B cell (primary cell): ENCODE measurements around the gene FITM1. TPM values are rescaled to one million over a fixed set of nuclear protein-coding genes. Genes with fewer than 3 reads are reported as not detected.

Experiments
- ATAC-seq: fragments of 200-7000 bp; cut with Tn5 transposase; one replicate; pipeline ENCODE4 v1.10.0; 2021; ENCODE audit warnings: low read depth, mild to moderate bottlenecking, moderate number of reproducible peaks, moderate library complexity
- CTCF ChIA-PET: fragments of 350-600 bp; sonication (Branson Sonifier 250); formaldehyde crosslinking; loops from one replicate; lab custom pipeline; 2021; ENCODE audit warnings: antibody characterized with exemption, inconsistent platforms; lab: Charles Lee
- POLR2A ChIA-PET: fragments of 350-600 bp; sonication (Branson Sonifier 250); formaldehyde crosslinking; loops from one replicate; lab custom pipeline; 2021; ENCODE audit warnings: antibody characterized with exemption; lab: Charles Lee
- DNase-seq: peaks from one replicate; pipeline ENCODE4 v3.0.0; 2013
- H2AFZ ChIP-seq: 2 replicates; pipeline ENCODE4 v1.6.1; 2012; ENCODE audit warnings: mild to moderate bottlenecking, low read depth, low read length; ENCODE audit not compliant: insufficient read depth, poor library complexity, severe bottlenecking
- H3K27ac ChIP-seq, 2 donors: 1 replicate in 1 of 2; 2 replicates in 1 of 2; pipeline ENCODE4 v1.5.1; 2012 to 2013; ENCODE audit warnings: low read length in 2 of 2, mild to moderate bottlenecking in 2 of 2, moderate library complexity in 1 of 2
- H3K27me3 ChIP-seq, 4 experiments: fragments of 200-600 bp in 1 of 4; sonication (generic) in 1 of 4; replicated peaks in 1 of 4; 1 replicate in 2 of 4; 2 replicates in 2 of 4; pipeline versions ENCODE4 v1.6.1 to v1.7.0; 2013 to 2016; ENCODE audit warnings: low read length in 3 of 4, mild to moderate bottlenecking in 2 of 4, mixed read lengths in 1 of 4, moderate library complexity in 1 of 4; ENCODE audit not compliant: insufficient read depth in 4 of 4, control insufficient read depth in 3 of 4; ENCODE audit errors: control extremely low read depth in 1 of 4
- H3K36me3 ChIP-seq, 2 experiments: replicated peaks in 1 of 2; 1 replicate in 1 of 2; 2 replicates in 1 of 2; pipeline versions ENCODE4 v1.6.1 to v1.7.1; 2013; ENCODE audit warnings: low read length in 1 of 2; ENCODE audit not compliant: insufficient read depth in 2 of 2, control insufficient read depth in 1 of 2; ENCODE audit errors: control extremely low read depth in 1 of 2, extremely low read depth in 1 of 2
- H3K4me1 ChIP-seq, 2 donors: fragments of 200-600 bp in 1 of 2; sonication (generic) in 1 of 2; 1 replicate in 1 of 2; 2 replicates in 1 of 2; pipeline versions ENCODE4 v1.5.1 to v1.6.1; 2013 to 2017; ENCODE audit warnings: low read length in 2 of 2; ENCODE audit not compliant: control insufficient read depth in 2 of 2, insufficient read depth in 2 of 2
- H3K4me2 ChIP-seq: replicated peaks from 2 replicates; pipeline ENCODE3; 2012; ENCODE audit warnings: mild to moderate bottlenecking, low read depth, low read length; ENCODE audit not compliant: poor library complexity, severe bottlenecking
- H3K4me3 ChIP-seq, 5 experiments: fragments of 200-600 bp in 1 of 5; sonication (generic) in 1 of 5; 1 replicate in 3 of 5; 2 replicates in 2 of 5; pipeline versions ENCODE4 v1.5.1 to v1.7.0; 2011 to 2016; ENCODE audit warnings: low read length in 4 of 5, mild to moderate bottlenecking in 4 of 5, low read depth in 2 of 5, control low read depth in 1 of 5, moderate library complexity in 1 of 5; ENCODE audit not compliant: insufficient read depth in 1 of 5; ENCODE audit errors: control extremely low read depth in 1 of 5, extremely low read depth in 1 of 5
- H3K79me2 ChIP-seq: fragments of 200-600 bp; sonication (generic); one replicate; pipeline ENCODE4 v1.6.0; 2016; ENCODE audit warnings: low read length; ENCODE audit not compliant: control insufficient read depth, insufficient read depth
- H3K9ac ChIP-seq: fragments of 200-600 bp; sonication (generic); 2 replicates; pipeline ENCODE4 v1.6.1; 2017; ENCODE audit warnings: mild to moderate bottlenecking, low read length, moderate library complexity
- H3K9me3 ChIP-seq, 3 donors: one replicate each; pipeline versions ENCODE4 v1.6.1 to v1.7.1; 2013; ENCODE audit warnings: low read length in 2 of 3; ENCODE audit not compliant: control insufficient read depth in 2 of 3, insufficient read depth in 1 of 3; ENCODE audit errors: control extremely low read depth in 1 of 3
- H4K20me1 ChIP-seq: 2 replicates; pipeline ENCODE4 v1.6.0; 2012; ENCODE audit warnings: mild to moderate bottlenecking, low read length; ENCODE audit not compliant: insufficient read depth, control insufficient read depth, poor library complexity, severe bottlenecking
- H3K27ac Mint-ChIP-seq: one replicate; pipeline ENCODE4 v1.8.0; 2021; ENCODE audit warnings: mixed read lengths
- H3K27me3 Mint-ChIP-seq: one replicate; pipeline ENCODE4 v1.8.0; 2021; ENCODE audit warnings: mixed read lengths
- H3K4me1 Mint-ChIP-seq: one replicate; pipeline ENCODE4 v1.8.0; 2021; ENCODE audit warnings: mixed read lengths
- H3K4me3 Mint-ChIP-seq: one replicate; pipeline ENCODE4 v1.8.0; 2021; ENCODE audit warnings: mixed read lengths
- H3K9me3 Mint-ChIP-seq: one replicate; pipeline ENCODE4 v1.8.0; 2022; ENCODE audit warnings: mixed read lengths; ENCODE audit not compliant: insufficient read depth
- CTCF ChIP-seq: fragments of 200-600 bp; IDR thresholded peaks from one replicate; pipeline ENCODE4 v1.8.0; 2022; ENCODE audit warnings: antibody characterized with exemption, mild to moderate bottlenecking
- EZH2 ChIP-seq: IDR thresholded peaks from 2 replicates; pipeline ENCODE4 v1.6.1; 2012; ENCODE audit warnings: borderline replicate concordance, low read depth, mild to moderate bottlenecking, moderate library complexity, low read length; ENCODE audit not compliant: insufficient read depth, poor library complexity, severe bottlenecking
- WGBS: methylation state at CpG from one replicate; pipeline ENCODE4 v1.1.5; 2013; ENCODE audit warnings: missing lambda C conversion rate; ENCODE audit not compliant: insufficient coverage; 5-methylcytosine and 5-hydroxymethylcytosine counted together
- intact Hi-C: fragments of 100-400 bp; cut with micrococcal nuclease; formaldehyde crosslinking; loops from one replicate; pipeline ENCODE4 v1.10.0; 2022
- polyA minus RNA-seq: library from RNA; depleted of rRNA, polyadenylated mRNA; stranded (reverse); fragments of >200 nt; gene quantifications from 2 replicates; pipeline ENCODE4 v1.2.3, GENCODE V29; 2012
- polyA plus RNA-seq: library from polyadenylated mRNA; depleted of rRNA; stranded (reverse); fragments of >200 nt; gene quantifications from 2 replicates; pipeline ENCODE4 v1.2.3, GENCODE V29; 2012
- total RNA-seq, 2 donors: library from RNA; stranded (reverse); fragments of 120-200 nt in 1 of 2; gene quantifications; 1 replicate in 1 of 2; 2 replicates in 1 of 2; pipeline versions ENCODE4 v1.2.3 to v1.2.4, GENCODE V29; 2013 to 2022

FITM1 gene
- 2.6 and 3.6 TPM in 2 replicates for total RNA-seq
- 5.9 TPM for total RNA-seq (2013)
- polyA plus RNA-seq, result 3.3 and 4.6 TPM in 2 replicates
- polyA minus RNA-seq, result 3.4 and 6.3 TPM in 2 replicates

- Mint-ChIP-seq H3K27ac (no peak within 1 kb of the TSS), H3K9me3 (no peaks in the 10 kb centered on the region), H3K4me1 (peaks cover 24% of the 10 kb centered on the region), H3K4me3 (no peak within 1 kb of the TSS), H3K27me3 (no peaks in the 10 kb centered on the region)
- Histone ChIP-seq H3K4me2 (no peak within 1 kb of the TSS), H3K27me3 (no peaks in the 10 kb centered on the region), H4K20me1 (no peaks in the 10 kb centered on the region), H3K9ac (no peak within 1 kb of the TSS), H3K79me2 (peaks cover 9% of the 10 kb centered on the region), H2AFZ (no peak within 1 kb of the TSS), H3K9me3 (no peaks in the 10 kb centered on the region), H3K36me3 (no peaks in the 10 kb centered on the region), H3K4me1 (peaks cover 22 to 23% of the 10 kb centered on the region in 2 donors), H3K27ac (no peak within 1 kb of the TSS), H3K4me3 (no peak within 1 kb of the TSS)
- intact Hi-C loops, result no loop called here
- ATAC-seq (no peak), DNase-seq (no peak)
- 94% methylated on average over 5 of the region's 5 CpGs for WGBS
- TF ChIP-seq EZH2, result no peak
- TF ChIP-seq CTCF, result no peak
- ChIA-PET CTCF (no interaction called here), POLR2A (no interaction called here)
Observed at GRCh38 chr14:24130380-24130716, at the start of gene FITM1. Gene FITM1, plus strand, starts transcription at chr14:24130659. Its CDS starts 905 bp downstream, at chr14:24131564.

- Histone ChIP-seq H3K27me3 (no peaks in the 10 kb centered on the region), H3K9ac (peak overlapping the region; percentile 68), H3K4me1 (peaks cover 19 to 24% of the 10 kb centered on the region in 2 donors), H3K79me2 (peaks cover 9% of the 10 kb centered on the region), H2AFZ (peak overlapping the region; percentile 77), H3K9me3 (no peaks in the 10 kb centered on the region), H3K4me2 (peak overlapping the region; percentile 92), H3K36me3 (no peaks in the 10 kb centered on the region), H3K27ac (peak overlapping the region; percentile 75 to 77), H3K4me3 (peak overlapping the region; percentile 48 to 78 (median 64)), H4K20me1 (no peaks in the 10 kb centered on the region)
- Mint-ChIP-seq H3K27me3 (no peaks in the 10 kb centered on the region), H3K9me3 (no peaks in the 10 kb centered on the region), H3K4me1 (peaks cover 30% of the 10 kb centered on the region), H3K4me3 (peak overlapping the region; percentile 86), H3K27ac (peak overlapping the region; percentile 91)
- peak; percentile 82 for DNase-seq
- intact Hi-C loops, result loop anchor here (1.0 to 2.0 kb wide), 5 partner anchors 13 to 66 kb away; partner anchors contain the start of genes CARMIL3, DCAF11, NRL and PCK2
- CTCF ChIA-PET, result interaction anchor here (0.6 to 8.0 kb wide), 19 partner anchors 12 to 549 kb away, joined by 3 to 96 read pairs (median 3); partner anchors contain the start of genes CIDEB, DCAF11, DHRS4 and IRF9
- POLR2A ChIA-PET, result interaction anchor here (0.8 to 2.6 kb wide), 10 partner anchors 10 to 115 kb away, joined by 3 to 22 read pairs (median 6); partner anchors contain the start of genes CARMIL3, DCAF11, EMC9 and NRL
- TF ChIP-seq EZH2, result no peak
- no peak for TF ChIP-seq CTCF
- WGBS, result under 1% methylated on average over 68 of the region's 74 CpGs
- ATAC-seq, result peak; percentile 93
Observed at GRCh38 chr14:24080888-24081738, 49.3 kb upstream of the FITM1 start.
